ENCODE measurements around the gene CSF1.
"Not testable (repeated sequence)": the region's sequence is repeated elsewhere in the genome, so short reads cannot be mapped to it uniquely, and the experiment has no call there.

DNA sequence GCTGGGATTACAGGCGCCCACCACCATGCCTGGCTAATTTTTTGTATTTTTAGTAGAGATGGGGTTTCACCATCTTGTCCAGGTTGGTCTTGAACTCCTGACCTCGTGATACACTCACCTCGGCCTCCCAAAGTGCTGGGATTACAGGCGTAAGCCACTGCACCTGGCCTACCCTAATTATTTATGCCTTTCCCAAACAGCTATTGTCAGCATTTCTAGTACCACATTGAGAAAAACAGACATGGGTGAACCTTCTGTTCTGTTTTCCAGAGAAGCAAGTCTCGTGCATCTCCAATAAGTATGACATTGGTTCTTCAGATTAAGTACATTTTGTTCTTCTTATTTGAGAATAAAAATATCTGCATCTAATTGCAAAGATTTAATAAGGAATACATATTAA, 40.9 kb downstream of the CSF1 start:
- TF ChIP-seq CTCF, POLR2A (IDR thresholded peaks at IDR 0.05): not testable (repeated sequence)
